ENCODE measurements around the gene TFRC.

- TF ChIP-seq CTCF (conservative IDR thresholded peaks at IDR 0.05; ENCODE audit: low read depth, low read length) (no peak), EZH2 (IDR thresholded peaks at IDR 0.05; ENCODE audit: borderline replicate concordance, low read depth, low read length, poor library complexity, severe bottlenecking) (no peak)
Observed at GRCh38 chr3:196115678-196116083, 33.8 kb upstream of the TFRC start.

Measured in A673 (cell line).